ENCODE data around the gene AKR1C8.
"Not testable (repeated sequence)": the region's sequence is repeated elsewhere in the genome, so short reads cannot be mapped to it uniquely, and the experiment has no call there.

AKR1C8 gene

GRCh38 chr10:5184987-5185775, at the start of gene AKR1C8:
AKR1C8 (minus strand) TSS chr10:5185150; CDS start chr10:5185104, 46 bp downstream.
- DNase-seq, result no peak

GRCh38 chr10:5234106-5234860, 49.3 kb upstream of the AKR1C8 start:
- no peak for DNase-seq

GRCh38 chr10:5233324-5233723, 48.4 kb upstream of the AKR1C8 start:
- no peak for DNase-seq

- no peak for DNase-seq
These were observed 44.1 kb upstream of the AKR1C8 start for GRCh38 chr10:5229019-5229418.

- not testable (repeated sequence) for DNase-seq
These were observed 38.0 kb upstream of the AKR1C8 start for GRCh38 chr10:5222942-5223341.

GRCh38 chr10:5219262-5219661, 34.3 kb upstream of the AKR1C8 start:
- DNase-seq, result no peak

GRCh38 chr10:5216801-5217200, 31.9 kb upstream of the AKR1C8 start:
- DNase-seq, result no peak

- DNase-seq, result no peak
These were observed 27.0 kb upstream of the AKR1C8 start for GRCh38 chr10:5211696-5212536.

- not testable (repeated sequence) for DNase-seq
These were observed 25.3 kb upstream of the AKR1C8 start for GRCh38 chr10:5210261-5210660.

- DNase-seq, result not testable (repeated sequence)
These were observed 24.8 kb upstream of the AKR1C8 start for GRCh38 chr10:5209776-5210175.

- no peak for DNase-seq
These were observed 21.8 kb upstream of the AKR1C8 start for GRCh38 chr10:5206799-5207198.

GRCh38 chr10:5199398-5199797, 14.4 kb upstream of the AKR1C8 start:
- DNase-seq, result no peak

GRCh38 chr10:5198386-5198785, 13.4 kb upstream of the AKR1C8 start:
- no peak for DNase-seq

GRCh38 chr10:5196702-5197113, 11.8 kb upstream of the AKR1C8 start, which contains the start of gene AKR1C4:
AKR1C4 (plus strand) TSS chr10:5196837; CDS start chr10:5196868, 31 bp downstream.
- no peak for DNase-seq

- DNase-seq, result no peak
These were observed 10.9 kb upstream of the AKR1C8 start for GRCh38 chr10:5195727-5196374.

- DNase-seq, result no peak
These were observed 9.5 kb upstream of the AKR1C8 start for GRCh38 chr10:5194431-5194830.

- DNase-seq, result no peak
These were observed 3.4 kb upstream of the AKR1C8 start for GRCh38 chr10:5188358-5188757.

GRCh38 chr10:5187867-5188266, 2.9 kb upstream of the AKR1C8 start:
- DNase-seq, result no peak

- DNase-seq, result no peak
These were observed 1.0 kb downstream of the AKR1C8 start for GRCh38 chr10:5183923-5184322.

GRCh38 chr10:5180503-5180902, 4.4 kb downstream of the AKR1C8 start:
- DNase-seq, result not testable (repeated sequence)

- not testable (repeated sequence) for DNase-seq
These were observed 9.4 kb downstream of the AKR1C8 start for GRCh38 chr10:5175581-5175980.

- no peak for DNase-seq
These were observed 16.0 kb downstream of the AKR1C8 start for GRCh38 chr10:5168897-5169420.
